Gastroesophageal sphincter (tissue), 3 donors: ENCODE measurements around the gene SMAD1.

Experiments used
- CTCF ChIP-seq, 4 experiments: fragments of 200-600 bp in 2 of 4; fragments of 450-650 bp in 2 of 4; sonication (generic) in 1 of 4; IDR thresholded peaks; one replicate each; pipeline ENCODE4 v1.5.1; 2017 to 2019; ENCODE audit warnings: antibody characterized with exemption in 4 of 4, mild to moderate bottlenecking in 2 of 4, moderate library complexity in 2 of 4
- EP300 ChIP-seq: sonication (generic); formaldehyde crosslinking; IDR thresholded peaks from one replicate; pipeline ENCODE4 v1.6.1; 2017; ENCODE audit warnings: antibody characterized with exemption, mild to moderate bottlenecking

- TF ChIP-seq EP300 (no peak), CTCF (IDR thresholded peaks at IDR 0.05) (no peak)
Measured at GRCh38 chr4:145521282-145521681, 39.6 kb downstream of the SMAD1 start.
